Liver (tissue), 9 donors: ENCODE data around the gene STK38L. TPM values are rescaled to one million over a fixed set of nuclear protein-coding genes. Genes with fewer than 3 reads are reported as not detected.

Experiments
- DNase-seq: peaks from one replicate; pipeline ENCODE4 v3.0.0-alpha.2; 2017; ENCODE audit warnings: low spot score
- H3K27ac ChIP-seq, 2 donors: one replicate each; pipeline ENCODE4 v1.7.0; 2013; ENCODE audit warnings: inconsistent platforms in 2 of 2, low read length in 2 of 2, control low read depth in 1 of 2, low read depth in 1 of 2, mild to moderate bottlenecking in 1 of 2
- H3K27me3 ChIP-seq, 4 donors: one replicate each; pipeline versions ENCODE4 v1.6.1 to v1.7.0; 2013; ENCODE audit warnings: low read length in 3 of 4, inconsistent platforms in 1 of 4, mild to moderate bottlenecking in 1 of 4, moderate library complexity in 1 of 4; ENCODE audit not compliant: control insufficient read depth in 4 of 4, insufficient read depth in 4 of 4
- H3K36me3 ChIP-seq, 4 donors: one replicate each; pipeline versions ENCODE4 v1.6.1 to v1.7.0; 2013; ENCODE audit warnings: low read length in 3 of 4, mild to moderate bottlenecking in 3 of 4, low read depth in 1 of 4, moderate library complexity in 1 of 4; ENCODE audit not compliant: control insufficient read depth in 4 of 4, insufficient read depth in 3 of 4
- H3K4me1 ChIP-seq, 4 donors: one replicate each; pipeline versions ENCODE4 v1.6.1 to v1.7.0; 2013; ENCODE audit warnings: low read length in 3 of 4, mild to moderate bottlenecking in 3 of 4, moderate library complexity in 1 of 4; ENCODE audit not compliant: control insufficient read depth in 4 of 4, insufficient read depth in 4 of 4
- H3K4me3 ChIP-seq, 3 donors: one replicate each; pipeline versions ENCODE4 v1.6.1 to v1.7.0; 2013; ENCODE audit warnings: low read length in 3 of 3, control low read depth in 1 of 3, low read depth in 1 of 3, mild to moderate bottlenecking in 1 of 3
- H3K9ac ChIP-seq, 2 donors: one replicate each; pipeline ENCODE4 v1.7.0; 2013; ENCODE audit warnings: low read length in 2 of 2, mild to moderate bottlenecking in 2 of 2, moderate library complexity in 2 of 2, control low read depth in 1 of 2, low read depth in 1 of 2
- H3K9me3 ChIP-seq, 4 donors: one replicate each; pipeline versions ENCODE4 v1.6.1 to v1.7.0; 2013; ENCODE audit warnings: low read length in 3 of 4; ENCODE audit not compliant: control insufficient read depth in 4 of 4
- EGR1 ChIP-seq, 2 donors: IDR thresholded peaks; 2 replicates each; pipeline ENCODE4 v1.6.1; 2016 to 2018; ENCODE audit warnings: antibody characterized with exemption in 2 of 2, low read depth in 2 of 2
- FOXA1 ChIP-seq: IDR thresholded peaks from 2 replicates; pipeline ENCODE4 v1.6.1; 2016; ENCODE audit warnings: antibody characterized with exemption
- GABPA ChIP-seq, 2 donors: IDR thresholded peaks in 1 of 2; conservative IDR thresholded peaks in 1 of 2; 2 replicates each; pipeline ENCODE4 v1.6.1; 2016; ENCODE audit warnings: antibody characterized with exemption in 2 of 2, mild to moderate bottlenecking in 1 of 2, moderate library complexity in 1 of 2
- HNF4A ChIP-seq, 2 donors: conservative IDR thresholded peaks; 2 replicates each; pipeline ENCODE4 v1.6.1; 2016; ENCODE audit warnings: antibody characterized with exemption in 2 of 2, mild to moderate bottlenecking in 2 of 2
- NR2F2 ChIP-seq: IDR thresholded peaks from 2 replicates; pipeline ENCODE4 v1.6.1; 2016; ENCODE audit warnings: antibody characterized with exemption
- RAD21 ChIP-seq, 2 donors: IDR thresholded peaks; 2 replicates each; pipeline ENCODE4 v1.6.1; 2016; ENCODE audit warnings: antibody characterized with exemption in 2 of 2, mild to moderate bottlenecking in 2 of 2
- RXRA ChIP-seq, 2 donors: IDR thresholded peaks; 2 replicates each; pipeline ENCODE4 v1.6.1; 2017 to 2018; ENCODE audit warnings: antibody characterized with exemption in 2 of 2, mild to moderate bottlenecking in 1 of 2
- SP1 ChIP-seq: IDR thresholded peaks from 2 replicates; pipeline ENCODE4 v1.6.1; 2018; ENCODE audit warnings: antibody characterized with exemption, mild to moderate bottlenecking
- TAF1 ChIP-seq: conservative IDR thresholded peaks from 2 replicates; pipeline ENCODE4 v1.6.1; 2016; ENCODE audit warnings: antibody characterized with exemption, mild to moderate bottlenecking
- YY1 ChIP-seq: IDR thresholded peaks from 2 replicates; pipeline ENCODE4 v1.6.1; 2016; ENCODE audit warnings: antibody characterized with exemption, mild to moderate bottlenecking
- WGBS: extraction: QIAGEN DNeasy Blood & Tissue Kit; methylation state at CpG from one replicate; pipeline ENCODE4 v1.1.7; 2013; 5-methylcytosine and 5-hydroxymethylcytosine counted together
- polyA plus RNA-seq, 2 donors: library from polyadenylated mRNA; stranded (reverse) in 1 of 2; unstranded in 1 of 2; fragments of 200-250 nt in 1 of 2; fragments of >200 nt in 1 of 2; fragmentation: Nextera tagmentation in 1 of 2; extraction: Ambion mirVana in 1 of 2; gene quantifications; one replicate each; pipeline versions ENCODE4 v1.2.1 to v1.2.3, GENCODE V29; 2013 to 2015
- total RNA-seq, 2 donors: library from RNA; depleted of rRNA; stranded (reverse); fragments of >200 nt; gene quantifications; one replicate each; pipeline ENCODE4 v1.2.3, GENCODE V29; 2014
- TF ChIP-seq, protein P1 (sequence below): IDR thresholded peaks from 2 replicates; pipeline ENCODE4 v1.6.1; 2016; ENCODE audit warnings: antibody characterized with exemption
- TF ChIP-seq, protein P2 (sequence below): IDR thresholded peaks from 2 replicates; pipeline ENCODE4 v1.6.1; 2016; ENCODE audit warnings: antibody characterized with exemption, mild to moderate bottlenecking
- TF ChIP-seq, protein P3 (sequence below): fragments of 150-350 bp; IDR thresholded peaks from 2 replicates; pipeline ENCODE4 v1.5.1; 2017; ENCODE audit warnings: improper control_type of control experiment, low read depth, low read length; ENCODE audit not compliant: missing input control
- donor health status: healthy.
- donor health status: healthy.
- donor health status: healthy.
- donor health status: healthy.
- donor health status: healthy.

Gene STK38L
- total and polyA plus RNA-seq, 4 donors, result 2.8 to 8.6 (median 6.6) TPM

DNA sequence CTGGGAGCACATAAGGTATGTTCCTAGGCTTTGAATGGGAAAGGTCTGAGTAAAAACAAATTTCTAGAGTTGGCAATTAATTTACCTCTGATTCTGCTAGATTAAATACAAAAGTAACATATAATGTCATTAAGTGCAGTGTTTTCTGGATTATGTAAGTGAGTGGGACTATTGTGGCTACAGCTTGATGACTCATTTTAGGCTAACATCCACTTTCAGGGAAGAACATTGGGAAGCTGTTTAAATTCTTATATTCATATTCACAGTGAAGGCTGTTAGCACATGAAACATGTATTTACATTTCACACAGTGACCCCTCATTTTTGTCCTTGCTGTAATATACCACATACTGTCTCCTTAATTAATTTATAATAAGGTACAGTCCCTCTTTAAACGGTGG, 75.3 kb downstream of the STK38L start:
- no peak overlapping the region for H3K4me3 ChIP-seq
- H3K36me3 ChIP-seq, result peaks cover 4 to 40% (median 24%) of the 10 kb centered on the region in 4 donors
- no peak overlapping the region for H3K27ac ChIP-seq
- H3K9ac ChIP-seq, result no peak overlapping the region
- TF ChIP-seq RAD21 (IDR thresholded peaks at IDR 0.05) (no peak), HNF4A (conservative IDR thresholded peaks at IDR 0.05) (no peak), RXRA (IDR thresholded peaks at IDR 0.05) (no peak), YY1 (no peak), GABPA (IDR thresholded peaks at IDR 0.05 in 1 of 2, conservative IDR thresholded peaks at IDR 0.05 in 1 of 2) (no peak), TAF1 (no peak), EGR1 (IDR thresholded peaks at IDR 0.05; ENCODE audit: low read depth in 2 of 2) (no peak), FOXA1 (no peak)
- TF ChIP-seq, protein P1, sequence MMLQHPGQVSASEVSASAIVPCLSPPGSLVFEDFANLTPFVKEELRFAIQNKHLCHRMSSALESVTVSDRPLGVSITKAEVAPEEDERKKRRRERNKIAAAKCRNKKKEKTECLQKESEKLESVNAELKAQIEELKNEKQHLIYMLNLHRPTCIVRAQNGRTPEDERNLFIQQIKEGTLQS, result no peak
- TF ChIP-seq, protein P2, sequence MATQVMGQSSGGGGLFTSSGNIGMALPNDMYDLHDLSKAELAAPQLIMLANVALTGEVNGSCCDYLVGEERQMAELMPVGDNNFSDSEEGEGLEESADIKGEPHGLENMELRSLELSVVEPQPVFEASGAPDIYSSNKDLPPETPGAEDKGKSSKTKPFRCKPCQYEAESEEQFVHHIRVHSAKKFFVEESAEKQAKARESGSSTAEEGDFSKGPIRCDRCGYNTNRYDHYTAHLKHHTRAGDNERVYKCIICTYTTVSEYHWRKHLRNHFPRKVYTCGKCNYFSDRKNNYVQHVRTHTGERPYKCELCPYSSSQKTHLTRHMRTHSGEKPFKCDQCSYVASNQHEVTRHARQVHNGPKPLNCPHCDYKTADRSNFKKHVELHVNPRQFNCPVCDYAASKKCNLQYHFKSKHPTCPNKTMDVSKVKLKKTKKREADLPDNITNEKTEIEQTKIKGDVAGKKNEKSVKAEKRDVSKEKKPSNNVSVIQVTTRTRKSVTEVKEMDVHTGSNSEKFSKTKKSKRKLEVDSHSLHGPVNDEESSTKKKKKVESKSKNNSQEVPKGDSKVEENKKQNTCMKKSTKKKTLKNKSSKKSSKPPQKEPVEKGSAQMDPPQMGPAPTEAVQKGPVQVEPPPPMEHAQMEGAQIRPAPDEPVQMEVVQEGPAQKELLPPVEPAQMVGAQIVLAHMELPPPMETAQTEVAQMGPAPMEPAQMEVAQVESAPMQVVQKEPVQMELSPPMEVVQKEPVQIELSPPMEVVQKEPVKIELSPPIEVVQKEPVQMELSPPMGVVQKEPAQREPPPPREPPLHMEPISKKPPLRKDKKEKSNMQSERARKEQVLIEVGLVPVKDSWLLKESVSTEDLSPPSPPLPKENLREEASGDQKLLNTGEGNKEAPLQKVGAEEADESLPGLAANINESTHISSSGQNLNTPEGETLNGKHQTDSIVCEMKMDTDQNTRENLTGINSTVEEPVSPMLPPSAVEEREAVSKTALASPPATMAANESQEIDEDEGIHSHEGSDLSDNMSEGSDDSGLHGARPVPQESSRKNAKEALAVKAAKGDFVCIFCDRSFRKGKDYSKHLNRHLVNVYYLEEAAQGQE, result no peak
- DNase-seq, result no peak
- 67% methylated on average over 1 of the region's 1 CpG for WGBS
- H3K9me3 ChIP-seq, result no peaks in the 10 kb centered on the region
- peaks cover 0 to 5% (median under 1%) of the 10 kb centered on the region in 4 donors for H3K4me1 ChIP-seq
- no peaks in the 10 kb centered on the region for H3K27me3 ChIP-seq

DNA sequence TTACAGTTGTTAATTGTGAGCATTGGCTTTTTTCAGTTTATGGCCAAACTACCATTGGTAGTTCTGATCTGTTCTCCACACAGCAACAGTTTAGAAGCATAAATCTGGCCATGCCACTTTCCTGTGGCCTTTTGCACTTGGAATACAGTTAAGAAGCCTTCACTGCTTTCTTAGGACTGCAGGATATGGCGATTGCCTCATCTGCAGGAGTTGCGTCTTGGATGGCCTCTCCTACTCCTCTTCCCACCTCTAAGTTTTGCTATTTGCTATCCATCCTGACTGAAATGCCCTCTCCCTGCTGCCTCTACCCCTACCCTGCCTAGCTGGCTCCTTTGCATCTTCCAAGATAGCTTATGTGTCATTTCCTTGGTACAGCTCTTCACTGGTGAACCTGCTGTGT, 75.8 kb downstream of the STK38L start:
- H3K36me3 ChIP-seq, result peaks cover 4 to 37% (median 23%) of the 10 kb centered on the region in 4 donors
- WGBS, result 92% methylated on average over 2 of the region's 2 CpGs
- no peak for TF ChIP-seq NR2F2
- TF ChIP-seq, protein P3, sequence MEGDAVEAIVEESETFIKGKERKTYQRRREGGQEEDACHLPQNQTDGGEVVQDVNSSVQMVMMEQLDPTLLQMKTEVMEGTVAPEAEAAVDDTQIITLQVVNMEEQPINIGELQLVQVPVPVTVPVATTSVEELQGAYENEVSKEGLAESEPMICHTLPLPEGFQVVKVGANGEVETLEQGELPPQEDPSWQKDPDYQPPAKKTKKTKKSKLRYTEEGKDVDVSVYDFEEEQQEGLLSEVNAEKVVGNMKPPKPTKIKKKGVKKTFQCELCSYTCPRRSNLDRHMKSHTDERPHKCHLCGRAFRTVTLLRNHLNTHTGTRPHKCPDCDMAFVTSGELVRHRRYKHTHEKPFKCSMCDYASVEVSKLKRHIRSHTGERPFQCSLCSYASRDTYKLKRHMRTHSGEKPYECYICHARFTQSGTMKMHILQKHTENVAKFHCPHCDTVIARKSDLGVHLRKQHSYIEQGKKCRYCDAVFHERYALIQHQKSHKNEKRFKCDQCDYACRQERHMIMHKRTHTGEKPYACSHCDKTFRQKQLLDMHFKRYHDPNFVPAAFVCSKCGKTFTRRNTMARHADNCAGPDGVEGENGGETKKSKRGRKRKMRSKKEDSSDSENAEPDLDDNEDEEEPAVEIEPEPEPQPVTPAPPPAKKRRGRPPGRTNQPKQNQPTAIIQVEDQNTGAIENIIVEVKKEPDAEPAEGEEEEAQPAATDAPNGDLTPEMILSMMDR, result no peak
- TF ChIP-seq, protein P1, result no peak
- TF ChIP-seq RXRA (IDR thresholded peaks at IDR 0.05), result no peak
- TF ChIP-seq SP1, result no peak
- TF ChIP-seq, protein P2, result no peak
- no peak for TF ChIP-seq RAD21 (IDR thresholded peaks at IDR 0.05)

More for the DNA sequence above, 75.8 kb downstream of the STK38L start:
- Histone ChIP-seq H3K4me1 (peaks cover 0 to 5% (median under 1%) of the 10 kb centered on the region in 4 donors), H3K27ac (no peak overlapping the region), H3K9me3 (no peaks in the 10 kb centered on the region), H3K27me3 (no peaks in the 10 kb centered on the region), H3K9ac (no peak overlapping the region), H3K4me3 (no peak overlapping the region)
- DNase-seq, result no peak
